HepG2 (cell line): Measurements from ENCODE around the gene FYTTD1. TPM values are rescaled to one million over a fixed set of nuclear protein-coding genes. Genes with fewer than 3 reads are reported as not detected.

Experiments used
- ATAC-seq: fragments of 200-7000 bp; cut with Tn5 transposase; 3 replicates; pipeline ENCODE4 v1.9.1; 2020; ENCODE audit warnings: mild to moderate bottlenecking, moderate library complexity
- BruUV-seq: library from RNA; stranded (reverse); fragments of 400-500 nt; replicated peaks from 2 replicates; lab custom pipeline; 2021; lab: Mats Ljungman, UMichigan
- CTCF ChIA-PET: fragments of 300-600 bp; formaldehyde crosslinking; extraction: SDS; loops from one replicate; lab custom pipeline; 2021; ENCODE audit warnings: low total read pairs, inconsistent platforms, low intra/inter-chr PET ratio; lab: Yijun Ruan, JAX
- POLR2A ChIA-PET: fragments of 350-600 bp; sonication (Branson Sonifier 250); formaldehyde crosslinking; loops from one replicate; lab custom pipeline; 2020; ENCODE audit warnings: antibody characterized with exemption, inconsistent platforms; lab: Yijun Ruan, JAX
- DNase-seq: peaks from one replicate; pipeline ENCODE4 v3.0.0-alpha.2; 2015; ENCODE audit warnings: low spot score
- FAIRE-seq: peaks from 3 replicates; lab custom pipeline; 2011; peaks lifted over from hg19 to GRCh38; lab: Jason Lieb, UNC
- H2AFZ ChIP-seq: one replicate; pipeline ENCODE4 v1.6.1; 2011; ENCODE audit warnings: low read length, inconsistent platforms
- H3K27ac ChIP-seq: fragments of 300-600 bp; 3 replicates; pipeline ENCODE4 v1.8.0; 2011; ENCODE audit warnings: mixed run types, mild to moderate bottlenecking, mixed read lengths, low read length, inconsistent platforms; ENCODE audit not compliant: insufficient read depth; ENCODE audit errors: extremely low read length
- H3K27me3 ChIP-seq, 2 experiments: fragments of 200-600 bp in 1 of 2; 2 replicates in 1 of 2; 3 replicates in 1 of 2; pipeline versions ENCODE4 v1.6.0 to v1.8.0; 2011; ENCODE audit warnings: low read length in 2 of 2, mild to moderate bottlenecking in 2 of 2, moderate library complexity in 2 of 2, inconsistent platforms in 1 of 2; ENCODE audit not compliant: insufficient read depth in 2 of 2, control insufficient read depth in 1 of 2
- H3K36me3 ChIP-seq, 2 experiments: fragments of 200-600 bp in 1 of 2; replicated peaks in 1 of 2; 2 replicates in 1 of 2; 3 replicates in 1 of 2; pipeline versions ENCODE4 v1.5.1 to v1.8.0; 2011; ENCODE audit warnings: low read length in 2 of 2, inconsistent platforms in 1 of 2; ENCODE audit not compliant: insufficient read depth in 2 of 2, control insufficient read depth in 1 of 2
- H3K4me1 ChIP-seq: 2 replicates; pipeline ENCODE4 v1.5.1; 2012; ENCODE audit warnings: low read length, inconsistent platforms; ENCODE audit not compliant: insufficient read depth
- H3K4me2 ChIP-seq: 2 replicates; pipeline ENCODE4 v1.6.0; 2011; ENCODE audit warnings: low read depth, low read length, inconsistent platforms
- H3K4me3 ChIP-seq, 3 experiments: fragments of 200-600 bp in 1 of 3; sonication (generic), shearing (Covaris generic) in 1 of 3; replicated peaks in 1 of 3; 2 replicates each; pipeline ENCODE4 v1.5.1; 2011 to 2016; ENCODE audit warnings: low read length in 3 of 3, inconsistent platforms in 2 of 3, low read depth in 2 of 3, mild to moderate bottlenecking in 2 of 3, control low read depth in 1 of 3, mixed read lengths in 1 of 3; ENCODE audit not compliant: insufficient read depth in 1 of 3
- H3K79me2 ChIP-seq: one replicate; pipeline ENCODE4 v1.6.1; 2011; ENCODE audit warnings: low read length, inconsistent platforms; ENCODE audit not compliant: insufficient read depth
- H3K9ac ChIP-seq: 2 replicates; pipeline ENCODE4 v1.6.0; 2011; ENCODE audit warnings: mild to moderate bottlenecking, low read depth, low read length, inconsistent platforms; ENCODE audit not compliant: insufficient read depth
- H3K9me3 ChIP-seq: 2 replicates; pipeline ENCODE4 v1.5.1; 2012; ENCODE audit warnings: mild to moderate bottlenecking, low read length
- H4K20me1 ChIP-seq: 2 replicates; pipeline ENCODE4 v1.6.0; 2011; ENCODE audit warnings: inconsistent platforms, mild to moderate bottlenecking, low read length, moderate library complexity; ENCODE audit not compliant: insufficient read depth
- BRF2 ChIP-seq: sonication (generic); formaldehyde crosslinking; IDR thresholded peaks from 2 replicates; pipeline ENCODE4 v1.8.1; 2022; ENCODE audit warnings: mild to moderate bottlenecking, missing genetic modification reagents
- EEA1 ChIP-seq: sonication (generic); formaldehyde crosslinking; IDR thresholded peaks from 2 replicates; pipeline ENCODE4 v1.5.1; 2020; ENCODE audit warnings: mild to moderate bottlenecking, missing genetic modification reagents, borderline replicate concordance
- FOXO4 ChIP-seq: sonication (generic); formaldehyde crosslinking; conservative IDR thresholded peaks from 2 replicates; pipeline ENCODE4 v1.8.1; 2023; ENCODE audit warnings: missing genetic modification reagents
- GABPB1 ChIP-seq: IDR thresholded peaks from 2 replicates; pipeline ENCODE4 v1.6.1; 2016; ENCODE audit warnings: mild to moderate bottlenecking, missing genetic modification reagents, moderate library complexity, missing compliant biosample characterization
- GATAD1 ChIP-seq: IDR thresholded peaks from 2 replicates; pipeline ENCODE4 v1.6.1; 2016; ENCODE audit warnings: missing genetic modification reagents, missing compliant biosample characterization
- GLI4 ChIP-seq: sonication (generic); formaldehyde crosslinking; IDR thresholded peaks from 2 replicates; pipeline ENCODE4 v1.5.1; 2020; ENCODE audit warnings: missing genetic modification reagents, mild to moderate bottlenecking, moderate library complexity, borderline replicate concordance
- KLF12 ChIP-seq: sonication (generic); formaldehyde crosslinking; IDR thresholded peaks from 2 replicates; pipeline ENCODE4 v1.4.0; 2020; ENCODE audit warnings: missing genetic modification reagents, borderline replicate concordance
- NFIB ChIP-seq: sonication (generic); formaldehyde crosslinking; IDR thresholded peaks from 2 replicates; pipeline ENCODE4 v1.9.0; 2021; ENCODE audit warnings: missing genetic modification reagents, mild to moderate bottlenecking, borderline replicate concordance
- NFIC ChIP-seq: IDR thresholded peaks from 2 replicates; pipeline ENCODE4 v1.6.1; 2012; ENCODE audit warnings: mild to moderate bottlenecking, low read length, inconsistent platforms
- RBM39 ChIP-seq: fragments of 200-400 bp; formaldehyde crosslinking; IDR thresholded peaks from one replicate; pipeline ENCODE4 v1.6.1; 2018; ENCODE audit warnings: antibody characterized with exemption, mild to moderate bottlenecking, low read depth, low read length; ENCODE audit not compliant: poor library complexity, severe bottlenecking
- SIN3A ChIP-seq: IDR thresholded peaks from 2 replicates; pipeline ENCODE4 v1.6.1; 2011; ENCODE audit warnings: low read depth, mild to moderate bottlenecking, control low read depth, low read length, borderline replicate concordance
- ZFP41 ChIP-seq: sonication (generic); formaldehyde crosslinking; IDR thresholded peaks from 2 replicates; pipeline ENCODE4 v1.4.0; 2020; ENCODE audit warnings: mild to moderate bottlenecking, missing genetic modification reagents, borderline replicate concordance
- ZKSCAN8 ChIP-seq: IDR thresholded peaks from 2 replicates; pipeline ENCODE4 v1.6.1; 2016; ENCODE audit warnings: borderline replicate concordance, missing genetic modification reagents, missing compliant biosample characterization
- ZNF143 ChIP-seq: sonication (generic); formaldehyde crosslinking; IDR thresholded peaks from 2 replicates; pipeline ENCODE4 v1.4.0; 2020; ENCODE audit warnings: missing genetic modification reagents
- ZNF160 ChIP-seq: sonication (generic); formaldehyde crosslinking; IDR thresholded peaks from 2 replicates; pipeline ENCODE4 v1.8.0; 2022; ENCODE audit warnings: mild to moderate bottlenecking, inconsistent platforms, missing genetic modification reagents
- ZNF674 ChIP-seq: sonication (generic); formaldehyde crosslinking; IDR thresholded peaks from 2 replicates; pipeline ENCODE4 v1.5.0; 2020; ENCODE audit warnings: low read depth, mild to moderate bottlenecking, missing genetic modification reagents
- ZNF703 ChIP-seq: sonication (generic); formaldehyde crosslinking; IDR thresholded peaks from 2 replicates; pipeline ENCODE4 v1.5.1; 2020; ENCODE audit warnings: missing genetic modification reagents, mild to moderate bottlenecking, moderate library complexity, borderline replicate concordance
- ZNF749 ChIP-seq: sonication (generic); formaldehyde crosslinking; IDR thresholded peaks from 2 replicates; pipeline ENCODE4 v1.8.0; 2022; ENCODE audit warnings: mild to moderate bottlenecking, missing genetic modification reagents, moderate library complexity, borderline replicate concordance
- WGBS: methylation state at CpG from one replicate; pipeline ENCODE4 v1.1.6; 2017; ENCODE audit warnings: low lambda C conversion rate; 5-methylcytosine and 5-hydroxymethylcytosine counted together
- in situ Hi-C: cut with HindIII; loops from 2 replicates; pipeline ENCODE4 v1.10.0; 2017; ENCODE audit warnings: low pct_unique_long_range_greater_than_20kb; ENCODE audit not compliant: extremely low pct_ligation_motif_present
- intact Hi-C: fragments of 100-400 bp; cut with micrococcal nuclease; formaldehyde crosslinking; loops from one replicate; pipeline ENCODE4 v1.10.0; 2022; ENCODE audit not compliant: unreplicated experiment
- polyA plus RNA-seq, 8 experiments: library from polyadenylated mRNA; depleted of rRNA in 3 of 8; stranded (reverse) in 7 of 8; unstranded in 1 of 8; fragments of >200 nt; fragmentation: Illumina TruSeq in 4 of 8; extraction: Trizol in 4 of 8; gene quantifications; 2 replicates each; pipeline versions ENCODE4 v1.2.1 to v1.2.3, GENCODE V29; 2011 to 2016; ENCODE audit warnings: low read depth in 4 of 8, missing spikeins in 1 of 8, mixed read lengths in 1 of 8; ENCODE audit not compliant: insufficient read depth in 1 of 8
- total RNA-seq, 5 experiments: library from RNA; depleted of rRNA; stranded (reverse); fragments of >200 nt; fragmentation: Illumina TruSeq; extraction: Trizol; gene quantifications; 2 replicates each; pipeline ENCODE4 v1.2.3, GENCODE V29; 2016; ENCODE audit warnings: low read depth in 1 of 5
- TF ChIP-seq, protein P1 (sequence below): IDR thresholded peaks from 2 replicates; pipeline ENCODE4 v1.6.1; 2016; ENCODE audit warnings: mild to moderate bottlenecking

The FYTTD1 gene
- total and polyA plus RNA-seq, 2 of the 13 experiments (the other 11 are each of a cell fraction or from before 2014, with no cell fraction given): 6.5 to 28.8 TPM

GRCh38 chr3:197749315-197749600, 425 bp upstream of the FYTTD1 start (continued):
- no peak for TF ChIP-seq KLF12 (CRISPR knock-in tag)
- TF ChIP-seq, all 625 proteins: peak for 22

- peaks cover 0 to 5% of the 10 kb centered on the region in 2 experiments; a peak in 1 of 5 replicates for H3K27me3 ChIP-seq
- H2AFZ ChIP-seq: no peak overlapping the region
- BruUV-seq: TSS peak; percentile 58
- no peaks in the 10 kb centered on the region for H3K36me3 ChIP-seq
- in situ Hi-C loops (no loop called here), intact Hi-C loops (loop anchor here (5.0 kb wide), 1 partner anchor 42 kb away; the partner anchor contains the start of gene LRCH3)
- peak overlapping the region; percentile 72 for H3K9ac ChIP-seq
- peak; percentile 81 for ATAC-seq
- ChIA-PET CTCF (no interaction called here), POLR2A (interaction anchor here (0.8 to 1.9 kb wide), 5 partner anchors 9 to 70 kb away, joined by 3 to 6 read pairs (median 4); partner anchors contain the start of genes LRCH3 and RUBCN)
- no peak for DNase-seq
- H3K4me2 ChIP-seq: peak overlapping the region; percentile 85
- peaks cover 37% of the 10 kb centered on the region for H3K4me1 ChIP-seq
- peak overlapping the region; percentile 56 for H3K27ac ChIP-seq
- peaks cover 7% of the 10 kb centered on the region; the same call in 1 of the 2 replicates for H4K20me1 ChIP-seq
- H3K4me3 ChIP-seq: peak overlapping the region; percentile 75 to 86 (median 77)
- 0% methylated on average over 10 of the region's 43 CpGs for WGBS
- peaks cover 32% of the 10 kb centered on the region for H3K79me2 ChIP-seq
- H3K9me3 ChIP-seq: no peaks in the 10 kb centered on the region
- no peak for FAIRE-seq
- TF ChIP-seq FOXO4 (CRISPR knock-in tag): no peak
- no peak for TF ChIP-seq ZNF143 (CRISPR knock-in tag)
- no peak for TF ChIP-seq NFIC
- TF ChIP-seq ZNF749 (CRISPR knock-in tag): no peak
- TF ChIP-seq BRF2 (CRISPR knock-in tag): no peak
- 0 out of 2 replicates have a peak, but pooled peaks have one; percentile 19 for TF ChIP-seq GABPB1 (CRISPR knock-in tag)
- no peak for TF ChIP-seq ZNF160 (CRISPR knock-in tag)
- TF ChIP-seq, protein P1, sequence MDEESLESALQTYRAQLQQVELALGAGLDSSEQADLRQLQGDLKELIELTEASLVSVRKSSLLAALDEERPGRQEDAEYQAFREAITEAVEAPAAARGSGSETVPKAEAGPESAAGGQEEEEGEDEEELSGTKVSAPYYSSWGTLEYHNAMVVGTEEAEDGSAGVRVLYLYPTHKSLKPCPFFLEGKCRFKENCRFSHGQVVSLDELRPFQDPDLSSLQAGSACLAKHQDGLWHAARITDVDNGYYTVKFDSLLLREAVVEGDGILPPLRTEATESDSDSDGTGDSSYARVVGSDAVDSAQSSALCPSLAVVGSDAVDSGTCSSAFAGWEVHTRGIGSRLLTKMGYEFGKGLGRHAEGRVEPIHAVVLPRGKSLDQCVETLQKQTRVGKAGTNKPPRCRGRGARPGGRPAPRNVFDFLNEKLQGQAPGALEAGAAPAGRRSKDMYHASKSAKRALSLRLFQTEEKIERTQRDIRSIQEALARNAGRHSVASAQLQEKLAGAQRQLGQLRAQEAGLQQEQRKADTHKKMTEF: no peak
- TF ChIP-seq GLI4 (CRISPR knock-in tag): no peak
- TF ChIP-seq SIN3A: peak; percentile 71; the same call in 1 of the 2 replicates
- TF ChIP-seq GATAD1 (CRISPR knock-in tag): no peak
- TF ChIP-seq ZFP41: no peak
- TF ChIP-seq ZNF674 (CRISPR knock-in tag): no peak
- TF ChIP-seq RBM39: peak; percentile 59
- no peak for TF ChIP-seq ZKSCAN8 (CRISPR knock-in tag)
- no peak for TF ChIP-seq ZNF703 (CRISPR knock-in tag)
- no peak for TF ChIP-seq EEA1 (CRISPR knock-in tag)
- no peak for TF ChIP-seq NFIB (CRISPR knock-in tag)
Observed at GRCh38 chr3:197750396-197750831, 731 bp downstream of the FYTTD1 start.
